Stomach (tissue), 9 donors: ENCODE measurements around the gene FKBP7. TPM values are rescaled to one million over a fixed set of nuclear protein-coding genes. Genes with fewer than 3 reads are reported as not detected.

Source experiments
- DNase-seq, 2 donors: peaks; one replicate each; pipeline versions ENCODE4 v3.0.0 to v3.0.0-alpha.2; 2013 to 2019
- H3K27ac ChIP-seq, 5 donors: fragments of 200-600 bp in 4 of 5; sonication (generic) in 4 of 5; one replicate each; pipeline ENCODE4 v1.5.1; 2013 to 2019; ENCODE audit warnings: mild to moderate bottlenecking in 1 of 5, moderate library complexity in 1 of 5
- H3K27me3 ChIP-seq, 3 donors: fragments of 200-600 bp; sonication (generic); one replicate each; pipeline ENCODE4 v1.5.1; 2017 to 2019; ENCODE audit warnings: mixed run types in 1 of 3
- H3K36me3 ChIP-seq, 4 donors: fragments of 200-600 bp; sonication (generic); 1 replicate in 3 of 4; 2 replicates in 1 of 4; pipeline ENCODE4 v1.5.1; 2016 to 2019
- H3K4me1 ChIP-seq, 4 donors: fragments of 200-600 bp; sonication (generic); one replicate each; pipeline ENCODE4 v1.5.1; 2016 to 2019
- H3K4me3 ChIP-seq, 4 donors: fragments of 200-600 bp; sonication (generic) in 3 of 4; one replicate each; pipeline ENCODE4 v1.5.1; 2016 to 2019; ENCODE audit warnings: mild to moderate bottlenecking in 1 of 4
- H3K9me3 ChIP-seq, 4 donors: fragments of 200-600 bp; sonication (generic); one replicate each; pipeline ENCODE4 v1.5.1; 2016 to 2019
- EP300 ChIP-seq: sonication (generic); formaldehyde crosslinking; IDR thresholded peaks from one replicate; pipeline ENCODE4 v1.6.1; 2017; ENCODE audit warnings: antibody characterized with exemption
- POLR2A ChIP-seq, 4 donors: fragments of 450-650 bp; IDR thresholded peaks; one replicate each; pipeline ENCODE4 v1.6.1; 2016; ENCODE audit warnings: antibody characterized with exemption in 4 of 4, control low read depth in 2 of 4, mild to moderate bottlenecking in 1 of 4, moderate library complexity in 1 of 4
- POLR2AphosphoS5 ChIP-seq, 3 donors: sonication (generic); formaldehyde crosslinking; IDR thresholded peaks; one replicate each; pipeline ENCODE4 v1.6.1; 2016; ENCODE audit warnings: antibody characterized with exemption in 3 of 3
- WGBS, 5 donors: extraction: QIAGEN DNeasy Blood & Tissue Kit in 3 of 5; methylation state at CpG; one replicate each; pipeline versions ENCODE4 v1.1.5 to v1.1.7; 2013 to 2018; 5-methylcytosine and 5-hydroxymethylcytosine counted together
- intact Hi-C: fragments of 100-400 bp; cut with DNase I; formaldehyde crosslinking; loops from one replicate; pipeline ENCODE4 v1.15.1; 2023; ENCODE audit warnings: low total_unique reads
- polyA plus RNA-seq, 3 donors: library from polyadenylated mRNA; stranded (reverse); fragments of 200-250 nt; gene quantifications; one replicate each; pipeline ENCODE4 v1.2.3, GENCODE V29; 2013
- total RNA-seq, 5 donors: library from RNA; depleted of rRNA; stranded (reverse); fragments of >200 nt; gene quantifications; one replicate each; pipeline versions ENCODE4 v1.1.0 to v1.2.3, GENCODE V29; 2014 to 2016
- TF ChIP-seq, protein P1 (sequence below), 7 experiments: fragments of 450-650 bp in 4 of 7; fragments of 200-600 bp in 3 of 7; sonication (generic) in 3 of 7; IDR thresholded peaks; one replicate each; pipeline ENCODE4 v1.5.1; 2016 to 2019; ENCODE audit warnings: antibody characterized with exemption in 7 of 7, control low read depth in 2 of 7, mild to moderate bottlenecking in 1 of 7
- donor health status: healthy with polysubstance abuse.
- donor health status: Bipolar disorder and iron deficiency.
- donor health status: healthy.

FKBP7 gene
- total and polyA plus RNA-seq, 8 donors: 0.87 to 31.4 (median 4.7) TPM

DNA sequence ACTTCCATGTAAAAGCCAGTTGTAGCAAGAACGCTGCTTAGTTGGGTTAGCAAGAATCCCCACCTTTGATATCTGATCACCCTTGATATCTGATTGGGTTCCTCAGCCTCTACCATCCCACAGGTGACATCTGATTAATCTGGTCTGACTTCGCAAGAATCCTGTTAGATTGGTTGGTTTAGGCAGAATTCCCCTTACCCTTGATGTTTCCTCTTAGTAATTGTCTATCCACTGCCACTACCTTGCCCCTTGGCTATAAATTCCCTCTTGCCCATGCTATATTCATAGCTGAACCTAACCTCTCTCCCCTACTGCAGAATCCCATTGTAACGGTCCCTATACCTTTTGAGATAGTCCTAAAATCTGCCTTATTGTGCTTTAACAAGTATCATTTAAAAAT, 60.5 kb downstream of the FKBP7 start:
- Histone ChIP-seq H3K27ac (no peak overlapping the region), H3K9me3 (no peaks in the 10 kb centered on the region), H3K4me3 (no peak overlapping the region), H3K4me1 (peaks cover 0 to 29% (median 12%) of the 10 kb centered on the region in 4 donors), H3K36me3 (no peaks in the 10 kb centered on the region), H3K27me3 (no peaks in the 10 kb centered on the region)
- intact Hi-C loops: no loop called here
- WGBS, 5 donors: 89 to 97% (median 93%) methylated on average over 3 of the region's 3 CpGs
- TF ChIP-seq, protein P1, sequence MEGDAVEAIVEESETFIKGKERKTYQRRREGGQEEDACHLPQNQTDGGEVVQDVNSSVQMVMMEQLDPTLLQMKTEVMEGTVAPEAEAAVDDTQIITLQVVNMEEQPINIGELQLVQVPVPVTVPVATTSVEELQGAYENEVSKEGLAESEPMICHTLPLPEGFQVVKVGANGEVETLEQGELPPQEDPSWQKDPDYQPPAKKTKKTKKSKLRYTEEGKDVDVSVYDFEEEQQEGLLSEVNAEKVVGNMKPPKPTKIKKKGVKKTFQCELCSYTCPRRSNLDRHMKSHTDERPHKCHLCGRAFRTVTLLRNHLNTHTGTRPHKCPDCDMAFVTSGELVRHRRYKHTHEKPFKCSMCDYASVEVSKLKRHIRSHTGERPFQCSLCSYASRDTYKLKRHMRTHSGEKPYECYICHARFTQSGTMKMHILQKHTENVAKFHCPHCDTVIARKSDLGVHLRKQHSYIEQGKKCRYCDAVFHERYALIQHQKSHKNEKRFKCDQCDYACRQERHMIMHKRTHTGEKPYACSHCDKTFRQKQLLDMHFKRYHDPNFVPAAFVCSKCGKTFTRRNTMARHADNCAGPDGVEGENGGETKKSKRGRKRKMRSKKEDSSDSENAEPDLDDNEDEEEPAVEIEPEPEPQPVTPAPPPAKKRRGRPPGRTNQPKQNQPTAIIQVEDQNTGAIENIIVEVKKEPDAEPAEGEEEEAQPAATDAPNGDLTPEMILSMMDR (IDR thresholded peaks at IDR 0.05): no peak
- TF ChIP-seq POLR2AphosphoS5 (IDR thresholded peaks at IDR 0.05) (no peak), POLR2A (IDR thresholded peaks at IDR 0.05) (no peak), EP300 (no peak)
- DNase-seq: no peak

DNA sequence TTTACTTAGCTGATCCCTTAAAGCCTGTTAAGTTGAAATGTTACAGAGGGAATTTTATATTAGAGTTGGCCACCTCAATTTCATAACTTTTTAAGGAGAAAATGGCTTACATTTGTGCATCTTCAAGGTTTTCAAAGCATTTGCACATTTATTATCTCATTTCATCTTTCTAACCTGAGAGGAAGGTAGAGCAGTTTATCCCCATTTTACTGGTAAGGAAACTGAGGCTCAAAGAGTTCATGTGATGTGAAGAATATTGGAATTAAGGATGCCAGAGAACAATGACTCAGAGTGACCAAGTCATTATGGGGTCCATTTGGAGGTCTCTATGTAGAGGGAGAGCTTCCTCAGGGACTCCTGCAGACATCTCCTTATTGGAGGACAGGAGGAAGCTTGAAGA, 62.4 kb downstream of the FKBP7 start:
- DNase-seq: no peak
- no peaks in the 10 kb centered on the region for H3K9me3 ChIP-seq
- H3K27me3 ChIP-seq: no peaks in the 10 kb centered on the region
- intact Hi-C loops: no loop called here
- no peak overlapping the region for H3K27ac ChIP-seq
- peaks cover 0 to 32% (median 13%) of the 10 kb centered on the region in 4 donors for H3K4me1 ChIP-seq
- H3K4me3 ChIP-seq: no peak overlapping the region
- TF ChIP-seq, protein P1 (IDR thresholded peaks at IDR 0.05): no peak
- TF ChIP-seq EP300 (no peak), POLR2AphosphoS5 (IDR thresholded peaks at IDR 0.05) (no peak), POLR2A (IDR thresholded peaks at IDR 0.05) (no peak)
- H3K36me3 ChIP-seq: no peaks in the 10 kb centered on the region

DNA sequence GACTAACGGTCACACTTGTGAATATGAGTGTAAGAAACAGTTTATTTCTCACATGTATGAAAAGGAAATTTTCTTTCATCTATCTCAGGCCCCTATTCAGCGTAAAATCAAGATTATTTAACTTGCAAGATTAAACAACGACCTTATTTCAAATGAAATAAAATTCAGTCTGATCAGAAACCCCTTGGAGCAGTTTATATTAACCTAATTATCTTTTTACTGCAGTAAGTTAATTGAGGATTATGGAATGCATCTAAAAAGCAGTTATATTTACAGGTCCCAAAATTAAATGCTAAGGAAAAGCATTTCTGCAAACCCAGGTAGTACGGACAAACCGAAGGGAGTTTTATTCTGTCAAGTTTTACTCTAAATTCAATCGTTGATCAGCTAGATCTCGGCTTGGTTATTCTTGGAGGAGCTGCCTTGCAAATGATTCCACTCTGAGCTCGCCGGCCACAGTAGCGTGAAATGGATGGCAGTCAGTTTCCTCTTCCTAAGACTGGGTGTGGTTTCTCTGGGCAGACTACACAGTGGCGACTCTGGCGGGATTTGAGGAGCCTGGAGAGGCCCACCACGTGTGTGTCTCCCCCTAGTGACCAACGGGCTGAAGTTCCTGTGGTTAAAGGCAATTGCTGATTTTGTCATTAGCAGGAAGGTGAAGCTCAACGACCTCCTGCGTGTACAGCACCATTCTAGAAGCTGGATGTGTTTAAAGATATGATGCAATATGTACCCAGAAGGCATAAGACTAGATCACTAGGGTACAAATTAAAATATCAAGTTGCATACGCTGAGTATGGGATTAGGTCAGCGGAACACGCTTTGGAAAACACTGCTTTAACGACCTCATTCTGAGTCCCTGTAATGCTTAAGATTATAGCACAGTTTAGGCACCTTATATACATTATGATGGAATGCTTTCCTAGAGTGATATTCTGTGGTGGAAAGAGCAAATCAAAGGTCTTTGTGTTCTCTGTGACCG, 63.8 kb downstream of the FKBP7 start:
- Histone ChIP-seq H3K27me3 (no peaks in the 10 kb centered on the region), H3K36me3 (no peaks in the 10 kb centered on the region), H3K27ac (peak overlapping the region in 4 of 5 donors; percentile 89 to 94 (median 92)), H3K4me3 (peak overlapping the region; percentile 61 to 75 (median 62)), H3K9me3 (no peaks in the 10 kb centered on the region), H3K4me1 (peaks cover 0 to 32% (median 13%) of the 10 kb centered on the region in 4 donors)
- TF ChIP-seq POLR2AphosphoS5 (IDR thresholded peaks at IDR 0.05): peak; percentile 38 to 66 (median 44)
- TF ChIP-seq EP300: no peak
- TF ChIP-seq, protein P1 (IDR thresholded peaks at IDR 0.05): peak in 5 of 7 experiments; percentile 72 to 88 (median 85)
- WGBS, 5 donors: 14 to 16% (median 15%) methylated on average over 21 of the region's 21 CpGs
- intact Hi-C loops: no loop called here
- DNase-seq: peak; percentile 88 to 97

Other genes with a start within 250 kb of the FKBP7 start
- gene PRKRA, start 27.4 kb downstream of the FKBP7 start, total RNA-seq: 100 to 1,000 TPM in 2 of 5 donors, 10 to 100 TPM in 3; 59.7 to 145 (median 77.6) TPM
- gene PRKRA, start 27.4 kb downstream of the FKBP7 start, polyA plus RNA-seq: 10 to 100 TPM; 30.6 to 38.0 (median 34.0) TPM
- gene PJVK, start 27.2 kb downstream of the FKBP7 start, total RNA-seq: 1 to 10 TPM in 2 of 5 donors, under 1 TPM in 1, not detected in 2; 0.72 to 8.8 (median 2.2) TPM
- 1 to 10 TPM; 1.4 to 5.3 (median 3.8) TPM for gene PJVK, start 27.2 kb downstream of the FKBP7 start, polyA plus RNA-seq
- 10 to 100 TPM in 3 of 5 donors, 1 to 10 TPM in 2; 1.7 to 36.2 (median 11.6) TPM for gene PLEKHA3, start 1.9 kb upstream of the FKBP7 start, total RNA-seq
- 1 to 10 TPM; 1.9 to 3.8 (median 3.5) TPM for gene PLEKHA3, start 1.9 kb upstream of the FKBP7 start, polyA plus RNA-seq